ENCODE data around the gene FNDC3B.

The FNDC3B gene

DNA sequence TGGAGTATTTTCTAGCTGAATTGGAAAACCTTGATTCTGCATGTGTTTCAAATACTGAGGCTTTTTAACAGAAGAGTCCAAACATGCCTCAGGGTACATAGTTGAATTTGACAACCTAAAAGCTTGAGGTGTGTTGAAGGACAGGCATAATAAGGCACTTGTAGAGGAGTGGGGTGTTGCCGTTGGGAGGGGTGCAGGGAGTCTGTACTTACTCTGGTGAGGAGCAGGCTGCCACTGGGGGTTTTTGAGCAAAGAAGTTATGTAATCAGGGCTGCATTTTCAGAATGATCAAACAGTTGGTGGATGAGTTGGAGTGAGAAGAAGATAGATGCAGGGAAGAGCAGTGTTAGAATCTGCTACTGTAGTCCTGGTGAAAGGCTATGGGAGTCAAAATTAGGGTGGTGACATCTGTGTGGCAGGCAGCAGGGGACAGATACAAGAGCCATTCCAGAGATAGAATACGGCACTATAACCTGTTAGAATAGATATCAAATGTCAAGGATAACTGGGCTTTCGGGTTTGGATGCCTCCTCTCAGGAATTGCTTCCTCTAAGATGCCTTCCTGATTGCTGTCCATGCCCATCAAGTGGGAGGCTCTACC, 247.3 kb downstream of the FNDC3B start:
- DNase-seq (ENCODE audit: low read depth in 2 of 2), result no peak

DNA sequence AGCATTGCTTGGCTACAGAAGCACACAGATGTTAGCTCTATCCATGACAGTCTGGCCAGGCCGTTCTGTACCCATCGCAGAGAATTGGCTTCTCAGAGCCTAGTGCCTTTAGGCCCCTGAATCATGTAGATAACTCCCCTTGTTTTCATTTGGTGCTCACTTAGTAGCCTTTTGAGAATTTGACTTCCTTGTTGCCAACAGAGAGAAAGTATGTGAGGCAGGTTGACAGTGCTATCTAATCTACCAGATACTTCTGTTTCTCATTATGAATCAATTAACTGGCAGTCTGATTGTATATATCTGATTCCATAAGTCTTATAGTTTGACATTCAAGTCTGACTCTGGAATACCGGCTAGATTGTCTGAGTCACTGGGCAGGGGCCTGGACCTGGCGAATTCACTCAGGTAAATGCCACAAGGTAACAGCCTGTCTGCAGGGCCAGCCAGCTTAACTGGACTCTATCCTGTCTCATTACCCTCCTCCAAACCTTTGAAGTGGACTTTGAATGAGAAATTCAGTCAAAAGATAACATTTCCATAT, 248.6 kb downstream of the FNDC3B start:
- no peak for DNase-seq (ENCODE audit: low read depth in 2 of 2)

DNA sequence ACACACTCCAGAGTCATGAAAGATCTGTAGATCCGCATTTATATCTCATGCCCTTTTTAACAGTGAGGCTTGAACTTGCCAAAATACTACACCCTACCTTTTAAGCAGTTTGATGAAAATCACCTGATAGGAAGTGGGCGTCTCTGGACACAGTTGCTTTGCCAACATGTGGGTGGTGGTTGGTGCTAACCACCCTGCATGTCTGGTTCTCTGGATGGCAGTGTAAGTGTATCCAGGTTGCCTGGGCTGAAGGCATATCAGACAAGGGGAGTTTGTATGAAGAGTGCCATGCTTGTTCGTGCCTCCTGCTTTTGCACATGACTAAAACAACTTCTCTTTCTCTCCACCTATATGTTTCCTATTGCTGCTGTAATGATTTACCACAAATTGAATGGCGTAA, 249.3 kb downstream of the FNDC3B start:
- no peak for DNase-seq (ENCODE audit: low read depth in 2 of 2)

DNA sequence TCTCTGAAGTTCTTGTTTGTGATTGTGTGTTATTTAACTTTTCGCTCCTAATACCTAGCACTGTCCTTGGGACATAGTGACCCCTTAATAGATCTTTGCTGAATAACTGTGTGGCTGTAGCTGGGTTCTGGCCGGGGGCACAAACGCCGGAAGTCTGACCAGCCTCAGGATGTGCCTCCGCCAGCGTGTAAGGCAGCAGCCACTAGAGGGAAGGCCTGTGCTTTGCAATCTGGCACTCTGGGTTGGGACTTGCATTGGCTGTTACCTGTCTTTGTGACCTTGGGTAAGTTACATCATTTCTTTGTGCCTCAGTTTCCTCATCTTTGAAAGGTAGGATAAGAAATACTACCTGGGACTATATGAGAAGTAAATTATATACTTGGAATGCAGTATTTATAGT, 250.2 kb downstream of the FNDC3B start:
- DNase-seq (ENCODE audit: low read depth in 2 of 2), result no peak

DNA sequence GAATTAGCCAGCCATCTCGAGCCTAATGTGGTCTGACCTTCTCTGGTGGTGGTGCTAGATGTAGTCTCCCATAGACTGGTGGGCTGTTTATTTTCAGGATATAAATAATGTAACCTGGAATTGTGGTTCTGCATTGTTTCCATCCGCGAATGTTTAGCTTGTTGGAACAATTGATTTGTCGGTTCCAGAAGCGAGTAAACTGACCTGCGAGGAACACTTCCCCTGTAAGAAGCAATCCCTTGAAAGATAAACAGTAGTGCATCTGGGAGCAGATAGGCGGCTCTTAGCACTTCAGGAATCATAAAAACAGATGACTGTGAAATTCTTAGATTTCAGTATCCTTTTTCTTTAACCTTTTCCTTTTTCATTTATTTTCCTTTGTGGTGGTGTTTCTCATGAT, 251.1 kb downstream of the FNDC3B start:
- no peak for DNase-seq (ENCODE audit: low read depth in 2 of 2)

DNA sequence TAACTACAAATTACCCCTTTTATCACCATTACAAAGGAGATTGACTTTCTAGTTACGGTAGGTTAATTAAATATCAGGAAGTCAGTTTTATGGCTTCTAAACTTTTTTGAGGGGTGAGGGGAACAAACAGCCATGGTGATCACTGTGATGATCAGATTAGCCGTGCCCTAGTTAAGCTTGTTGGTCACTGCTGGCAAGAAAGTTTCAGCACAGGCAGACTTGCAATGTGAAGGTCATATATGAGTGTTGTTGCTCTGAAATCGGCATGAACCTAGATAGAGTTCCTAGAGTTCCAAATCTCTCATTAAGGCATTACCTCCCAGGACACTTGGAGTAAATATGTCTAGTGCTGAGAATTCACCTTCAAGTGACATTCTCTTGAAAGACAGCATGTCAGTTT, 252.3 kb downstream of the FNDC3B start:
- no peak for DNase-seq (ENCODE audit: low read depth in 2 of 2)

DNA sequence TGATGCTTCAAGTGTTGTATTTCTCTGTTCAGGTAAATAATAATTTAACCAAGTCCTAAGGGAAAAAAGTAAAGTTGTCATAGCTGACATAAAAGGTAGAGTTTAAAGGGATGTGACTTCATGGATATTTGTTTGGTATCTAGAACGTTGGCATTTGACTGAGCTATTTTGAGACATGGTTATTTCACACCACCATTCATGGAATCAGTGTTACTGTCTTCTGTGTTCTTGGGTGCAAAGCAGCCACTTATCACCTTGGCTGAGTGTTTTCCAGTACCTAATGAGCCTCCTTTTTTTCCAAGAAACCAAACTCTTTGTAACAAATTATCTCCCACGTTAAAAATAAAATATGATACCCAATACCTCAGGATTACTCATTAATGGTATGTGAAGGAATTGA, 253.0 kb downstream of the FNDC3B start:
- no peak for DNase-seq (ENCODE audit: low read depth in 2 of 2)

DNA sequence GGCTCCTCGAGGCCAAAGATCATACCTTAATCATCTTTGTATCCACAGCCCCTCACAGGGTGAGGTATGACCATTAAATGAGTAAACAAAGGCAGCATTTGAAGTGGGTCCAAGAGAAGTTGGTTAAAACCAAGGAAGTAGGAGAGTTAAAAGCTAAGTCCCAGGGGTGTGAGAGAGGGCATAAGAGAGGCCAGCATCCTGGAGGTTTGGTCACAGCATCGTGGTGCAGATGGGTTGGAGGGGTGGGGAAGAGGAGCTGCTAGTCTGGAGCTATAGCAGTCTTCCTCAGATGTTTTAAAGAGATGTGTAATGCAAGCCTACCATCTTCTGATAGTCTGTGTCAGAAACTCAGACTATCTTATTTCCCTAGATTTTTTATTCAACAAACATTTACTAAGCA, 253.7 kb downstream of the FNDC3B start:
- DNase-seq (ENCODE audit: low read depth in 2 of 2), result no peak

DNA sequence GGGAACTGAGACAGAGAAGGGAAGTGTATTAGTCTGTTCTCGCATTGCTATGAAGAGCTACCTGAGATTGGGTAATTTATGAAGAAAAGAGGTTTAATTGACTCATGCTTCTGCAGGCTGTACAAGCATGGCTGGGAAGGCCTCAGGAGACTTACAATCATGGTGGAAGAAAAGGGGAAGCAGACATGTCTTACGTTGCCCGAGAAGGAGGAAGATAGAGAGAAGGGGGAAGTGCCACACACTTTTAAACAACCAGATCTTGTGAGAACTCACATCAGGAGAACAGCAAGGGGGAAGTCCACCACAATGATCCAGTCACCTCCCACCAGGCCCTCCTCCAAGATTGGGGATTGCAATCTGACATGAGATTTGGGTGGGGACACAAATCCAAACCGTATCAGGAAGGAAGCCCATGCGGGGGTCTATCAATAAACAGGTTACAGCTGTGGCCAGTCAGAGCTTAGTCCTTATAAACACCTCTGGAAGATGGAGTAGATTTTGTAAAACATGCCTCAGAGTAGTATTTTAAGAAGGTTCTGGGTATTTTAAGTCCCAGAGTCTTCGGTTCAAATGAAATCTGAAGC, 254.9 kb downstream of the FNDC3B start:
- DNase-seq (ENCODE audit: low read depth in 2 of 2), result no peak

DNA sequence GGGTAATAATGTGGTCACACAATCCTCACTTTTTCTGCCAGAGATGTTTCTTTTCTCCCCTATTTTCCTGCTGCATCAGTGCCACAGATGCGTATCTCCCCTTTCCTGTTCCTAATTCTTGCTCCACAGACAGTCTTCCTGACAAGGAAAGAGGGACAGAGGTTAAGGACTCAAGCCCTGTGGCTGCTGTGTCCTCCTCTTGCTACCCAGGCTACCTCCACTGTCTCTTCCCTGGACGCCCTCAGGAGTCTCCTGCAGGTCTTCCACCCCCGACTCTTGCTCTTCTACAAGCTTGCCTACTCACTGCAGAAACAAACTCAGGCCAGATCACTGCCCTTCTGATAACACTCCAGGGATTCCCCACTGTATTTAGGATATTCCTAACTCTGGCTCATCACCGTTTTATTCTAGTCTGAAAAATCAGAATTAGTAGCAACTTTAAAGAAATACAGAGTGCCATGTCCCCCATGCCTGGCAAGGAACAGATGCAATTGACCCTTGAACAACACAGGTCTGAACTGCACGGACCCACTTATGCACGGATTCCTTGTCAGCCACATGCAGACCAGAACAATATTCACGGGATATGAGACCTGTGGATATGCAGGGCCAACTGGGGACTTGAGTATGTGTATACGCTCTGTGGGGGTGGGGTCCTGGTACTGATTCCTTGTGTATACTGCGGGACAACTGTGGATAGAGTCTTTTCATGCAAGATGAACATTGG, 257.0 kb downstream of the FNDC3B start:
- no peak for DNase-seq (ENCODE audit: low read depth in 2 of 2)

DNA sequence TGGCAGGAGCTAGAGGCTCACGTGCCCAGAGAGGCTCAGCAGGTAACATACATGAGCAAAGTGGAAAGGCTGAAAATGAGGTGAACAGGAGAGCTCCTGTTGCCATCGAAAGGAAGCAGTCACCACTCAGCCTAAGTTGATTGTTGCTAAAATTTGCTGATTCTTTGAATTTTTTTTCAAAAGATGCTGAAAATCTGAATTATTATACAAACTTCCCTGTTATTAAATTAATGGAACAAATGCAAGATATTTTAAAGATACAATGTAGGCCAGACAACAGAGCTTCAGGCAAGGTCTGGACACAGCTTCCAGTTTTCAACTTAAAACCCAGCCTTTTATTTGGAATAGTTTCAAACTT, 257.6 kb downstream of the FNDC3B start:
- no peak for DNase-seq (ENCODE audit: low read depth in 2 of 2)

DNA sequence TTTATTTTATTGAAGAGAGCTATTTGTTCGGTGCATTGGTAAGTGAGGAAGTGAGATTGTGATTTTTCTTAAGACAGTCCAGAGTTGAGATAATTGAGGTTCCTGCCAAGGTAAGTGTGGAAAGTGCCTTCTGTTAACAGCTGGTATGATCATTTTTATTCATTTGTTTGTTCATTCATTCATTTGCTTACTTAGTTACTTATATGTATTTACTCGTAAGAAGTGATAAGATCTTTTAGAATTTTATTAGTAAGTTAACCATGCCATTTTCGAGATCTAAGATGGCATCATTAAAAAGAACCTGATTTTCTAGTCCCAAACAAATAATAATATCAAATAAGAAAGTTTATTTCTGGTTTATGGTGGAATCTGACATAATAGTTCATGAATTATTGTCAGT, 258.9 kb downstream of the FNDC3B start:
- no peak for DNase-seq (ENCODE audit: low read depth in 2 of 2)

DNA sequence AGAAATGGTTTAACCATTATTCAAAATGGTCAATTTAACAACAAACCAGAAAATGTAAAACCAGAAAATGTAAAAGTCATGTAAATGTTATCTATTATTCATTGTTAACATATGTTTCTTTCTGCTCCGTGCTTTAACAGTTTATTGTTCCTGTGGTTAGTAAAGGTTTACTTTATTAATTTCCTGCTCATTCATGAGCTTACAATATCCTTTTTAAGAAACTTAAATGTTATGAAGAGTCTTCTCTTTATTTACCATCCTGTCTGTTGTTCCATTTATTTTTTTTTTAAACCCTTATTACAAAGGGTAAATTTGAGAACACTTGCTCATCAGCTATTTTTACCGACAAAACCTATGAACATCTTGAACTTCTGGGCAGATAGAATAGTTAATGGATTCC, 260.8 kb downstream of the FNDC3B start:
- DNase-seq (ENCODE audit: low read depth in 2 of 2), result no peak

DNA sequence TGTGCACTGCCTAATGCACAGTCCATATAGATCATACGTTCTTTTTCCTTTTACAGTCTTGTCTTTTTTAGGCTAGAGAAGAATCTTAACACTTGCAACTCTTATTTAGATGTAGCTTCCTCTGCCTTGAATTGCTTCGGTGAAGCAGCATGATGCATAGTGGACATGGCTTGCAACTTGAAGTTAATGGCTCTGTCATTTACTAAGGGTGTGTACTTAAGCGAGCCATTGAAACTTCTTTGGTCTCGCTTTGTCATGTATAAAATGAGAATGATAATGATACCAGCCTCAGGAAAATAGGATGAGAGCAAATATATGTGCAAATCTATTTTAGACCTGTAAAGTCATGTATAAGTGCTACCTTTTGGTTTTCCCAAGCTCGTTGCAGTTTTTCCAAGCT, 261.5 kb downstream of the FNDC3B start:
- no peak for DNase-seq (ENCODE audit: low read depth in 2 of 2)

DNA sequence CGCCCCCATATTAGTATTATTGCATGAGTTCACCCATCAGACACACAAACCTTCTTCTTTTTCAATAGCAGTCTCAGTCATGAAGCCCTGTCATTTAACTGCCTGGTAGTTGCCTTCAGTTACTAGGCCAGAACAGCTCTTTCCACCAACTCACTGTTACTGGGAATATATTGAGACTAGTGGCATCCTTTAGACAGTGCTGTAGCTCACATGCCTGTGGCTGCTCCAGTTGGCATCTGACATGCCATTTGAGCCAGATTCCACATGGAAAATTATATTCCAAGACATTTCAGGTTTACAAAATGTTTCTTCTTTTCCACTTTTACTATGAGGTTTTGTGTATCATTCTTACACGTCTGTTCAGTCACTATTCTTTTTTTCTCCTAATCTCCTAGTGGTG, 262.8 kb downstream of the FNDC3B start:
- DNase-seq (ENCODE audit: low read depth in 2 of 2), result no peak

DNA sequence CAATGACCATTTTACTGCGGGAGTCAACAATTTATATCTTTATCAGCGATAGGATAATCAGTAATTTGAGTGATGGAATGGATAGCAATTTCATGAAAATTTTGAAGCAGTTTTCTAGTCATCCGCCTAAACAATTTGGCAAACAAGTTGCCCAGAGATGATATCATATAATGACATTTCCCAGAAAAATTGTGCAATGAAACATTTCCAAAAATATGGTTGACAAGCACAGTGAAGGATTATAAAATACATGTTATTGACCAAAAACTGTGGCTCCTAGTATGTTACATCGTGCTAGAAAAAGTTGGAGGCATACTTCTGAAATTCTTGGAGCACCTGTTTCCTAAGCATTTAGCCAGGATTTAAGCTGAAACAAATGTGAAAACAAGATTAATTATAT, 263.8 kb downstream of the FNDC3B start:
- DNase-seq (ENCODE audit: low read depth in 2 of 2), result no peak

DNA sequence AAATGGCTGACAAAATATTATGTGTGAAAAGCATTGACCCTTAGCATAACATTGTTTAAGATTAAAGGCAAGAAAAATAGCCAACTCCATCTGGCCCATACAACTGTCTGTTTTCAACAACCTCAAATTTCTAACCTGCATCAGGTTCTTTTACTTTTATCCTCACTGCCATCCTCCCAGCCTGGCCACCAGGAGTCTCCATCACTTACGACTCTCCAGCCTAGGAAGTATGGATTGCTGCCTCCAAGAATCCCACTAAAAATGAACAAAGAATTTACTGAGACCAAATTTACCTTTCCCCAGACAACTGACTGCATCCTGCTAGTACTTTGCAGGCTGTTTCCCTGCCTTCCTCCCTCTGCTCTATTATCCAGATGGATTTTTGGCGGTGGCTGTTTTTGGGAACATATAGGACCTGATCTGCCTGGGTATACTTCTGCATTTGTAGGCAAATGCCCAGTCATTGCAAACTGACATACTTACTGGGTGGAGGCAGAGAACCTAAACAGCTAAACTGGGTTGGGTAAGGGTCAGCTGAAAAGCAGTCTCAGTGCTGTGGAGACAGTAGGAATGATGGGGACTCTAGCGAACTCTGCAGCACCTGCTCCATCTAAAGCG, 264.7 kb downstream of the FNDC3B start:
- DNase-seq (ENCODE audit: low read depth in 2 of 2), result no peak

DNA sequence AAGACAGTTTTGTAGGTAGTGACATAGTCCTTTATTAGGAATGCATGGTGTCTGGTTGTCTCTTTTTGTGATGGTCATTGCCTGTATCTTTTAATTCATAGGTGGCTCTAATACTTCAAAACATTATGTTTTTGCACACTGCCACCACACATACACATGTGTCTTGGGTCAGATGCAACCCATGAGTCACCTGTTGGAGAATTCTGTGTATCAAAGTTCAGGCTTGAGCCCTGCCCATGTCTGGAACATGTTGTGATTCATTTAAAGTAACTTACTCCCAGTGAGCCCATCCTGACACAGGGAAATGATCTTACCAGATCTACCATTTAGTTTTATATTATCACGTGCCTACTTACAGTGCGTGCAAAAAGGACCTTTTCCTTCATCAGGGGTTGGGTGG, 266.2 kb downstream of the FNDC3B start:
- DNase-seq (ENCODE audit: low read depth in 2 of 2), result no peak

DNA sequence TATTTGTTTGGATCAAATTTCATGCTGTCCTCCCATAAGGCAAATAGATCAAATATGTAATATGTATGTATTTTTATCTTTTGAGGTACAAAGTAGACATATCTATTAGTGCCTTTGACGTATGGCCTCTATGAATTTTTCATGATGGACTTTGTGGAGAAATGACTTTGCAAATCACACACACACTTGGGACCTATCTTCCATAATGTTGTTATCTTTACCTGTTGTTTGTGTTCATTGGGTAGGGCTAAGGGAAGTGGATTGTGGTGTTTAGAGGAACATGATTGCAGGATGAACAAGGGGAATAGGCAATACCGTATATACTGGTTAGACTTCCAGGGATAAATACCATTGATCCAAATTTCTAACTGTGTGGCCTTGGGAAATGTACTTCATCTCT, 266.6 kb downstream of the FNDC3B start:
- DNase-seq (ENCODE audit: low read depth in 2 of 2), result no peak

DNA sequence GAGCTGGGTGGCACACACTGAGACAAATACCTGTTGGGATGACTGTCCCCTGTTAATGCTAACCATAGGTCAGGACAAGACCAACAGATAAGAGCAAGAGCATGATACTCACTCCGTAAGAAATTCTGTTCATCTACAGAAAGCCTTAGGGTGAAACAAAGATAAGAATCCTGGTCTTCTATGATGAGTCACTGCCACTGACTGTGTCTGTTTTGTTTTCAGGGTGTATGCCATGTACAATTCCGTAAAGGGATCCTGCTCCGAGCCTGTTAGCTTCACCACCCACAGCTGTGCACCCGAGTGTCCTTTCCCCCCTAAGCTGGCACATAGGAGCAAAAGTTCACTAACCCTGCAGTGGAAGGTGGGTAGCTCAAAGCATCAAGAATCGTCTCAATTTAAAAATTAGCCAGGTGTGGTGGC, 267.8 kb downstream of the FNDC3B start:
- no peak for DNase-seq (ENCODE audit: low read depth in 2 of 2)

DNA sequence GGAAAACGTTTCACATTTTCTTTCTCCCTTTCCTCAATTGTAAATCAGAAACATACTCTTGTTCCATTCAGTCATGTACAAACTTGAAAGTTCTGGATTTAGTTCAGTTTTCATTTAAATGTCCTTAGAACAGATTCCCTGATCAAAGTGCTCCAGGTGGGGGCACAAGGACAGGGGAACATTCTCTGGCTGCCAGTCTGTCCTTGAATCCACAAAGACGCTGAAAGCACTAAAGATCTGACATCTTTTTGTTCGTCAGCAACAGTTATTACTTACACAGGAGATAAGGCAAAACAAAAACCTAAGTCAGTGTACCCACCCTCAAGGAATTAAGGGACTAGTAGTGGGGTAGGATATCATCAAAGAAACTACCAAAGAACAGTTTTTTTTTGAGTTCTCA, 269.7 kb downstream of the FNDC3B start:
- no peak for DNase-seq (ENCODE audit: low read depth in 2 of 2)

DNA sequence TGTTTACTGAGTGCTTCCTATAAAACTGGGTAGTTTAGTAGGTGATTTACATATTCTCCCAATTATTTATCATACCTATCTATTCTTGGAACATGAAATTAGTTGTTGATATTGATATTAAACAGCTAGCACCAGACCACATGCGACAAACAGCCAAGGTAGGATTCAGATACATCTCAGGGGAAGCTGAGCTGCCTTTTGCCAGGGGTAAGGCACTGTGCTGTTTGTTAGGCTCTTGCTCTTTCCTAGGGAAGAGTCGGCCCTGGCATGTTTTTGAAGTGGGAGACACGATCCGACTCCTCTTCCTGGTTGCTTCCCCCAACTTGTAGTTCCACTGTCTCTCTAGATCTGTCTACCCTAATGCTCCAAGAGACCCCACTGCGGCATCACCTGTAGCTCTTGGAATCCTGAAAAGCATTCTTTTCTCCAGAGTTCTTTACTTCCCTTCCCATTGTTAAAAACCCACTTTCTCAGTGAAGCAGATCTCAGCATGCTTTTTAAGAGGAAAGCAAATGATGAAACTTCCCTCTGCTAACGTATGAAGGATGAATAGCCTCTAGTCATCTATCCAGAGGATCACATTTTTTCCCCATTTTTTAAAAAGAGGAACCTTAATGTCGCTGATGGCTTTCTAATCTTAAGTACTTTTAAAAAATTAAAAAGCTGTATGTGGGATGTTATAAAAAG, 270.5 kb downstream of the FNDC3B start:
- DNase-seq (ENCODE audit: low read depth in 2 of 2), result no peak
